Urothelium cell line (cell line): ENCODE measurements around the gene PEAR1.

ENCODE experiments used
- DNase-seq: peaks from one replicate; pipeline ENCODE4 v3.0.0; 2011; ENCODE audit warnings: low spot score, mixed read lengths
- FAIRE-seq: peaks from 2 replicates; lab custom pipeline; 2011; peaks lifted over from hg19 to GRCh38; lab: Jason Lieb, UNC

The PEAR1 gene

GRCh38 chr1:156933136-156933535 is 39.6 kb downstream of the PEAR1 start:
- FAIRE-seq (no peak), DNase-seq (no peak)

GRCh38 chr1:156935505-156936128 is 42.1 kb downstream of the PEAR1 start:
- FAIRE-seq = no peak

GRCh38 chr1:156936191-156936590 is 42.7 kb downstream of the PEAR1 start:
- DNase-seq = no peak
- no peak for FAIRE-seq

More at GRCh38 chr1:156935505-156936128, 42.1 kb downstream of the PEAR1 start:
- no peak for DNase-seq

DNA sequence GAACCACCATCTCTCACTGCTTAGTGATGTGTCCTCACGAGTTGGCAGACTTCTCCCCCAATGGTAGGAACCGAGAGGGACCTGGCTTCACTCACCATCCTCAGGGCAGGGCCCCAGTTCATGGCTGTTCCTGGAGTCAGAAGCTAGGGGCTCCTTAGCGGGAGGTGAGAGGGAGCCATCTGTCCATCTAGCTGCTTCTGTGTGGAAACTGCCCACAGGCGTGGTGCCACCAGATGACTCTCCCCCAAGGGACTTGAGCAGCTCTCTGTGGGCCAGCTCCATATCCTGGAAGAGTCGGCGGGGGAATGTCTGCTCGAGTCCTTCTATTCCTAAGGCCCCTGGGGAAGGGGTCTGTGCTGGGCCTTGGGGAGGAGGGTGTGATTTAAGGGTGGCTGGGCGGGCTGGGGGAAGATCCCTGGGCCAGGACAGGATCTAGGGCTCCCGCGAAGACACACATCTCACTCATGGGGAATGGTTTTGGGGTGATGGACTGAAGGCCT is 43.3 kb downstream of the PEAR1 start:
- FAIRE-seq (no peak), DNase-seq (no peak)

- FAIRE-seq (no peak), DNase-seq (no peak)
Observed at GRCh38 chr1:156937883-156938282, 44.4 kb downstream of the PEAR1 start.

GRCh38 chr1:156938813-156939212 is 45.3 kb downstream of the PEAR1 start:
- DNase-seq (no peak), FAIRE-seq (no peak)

DNA sequence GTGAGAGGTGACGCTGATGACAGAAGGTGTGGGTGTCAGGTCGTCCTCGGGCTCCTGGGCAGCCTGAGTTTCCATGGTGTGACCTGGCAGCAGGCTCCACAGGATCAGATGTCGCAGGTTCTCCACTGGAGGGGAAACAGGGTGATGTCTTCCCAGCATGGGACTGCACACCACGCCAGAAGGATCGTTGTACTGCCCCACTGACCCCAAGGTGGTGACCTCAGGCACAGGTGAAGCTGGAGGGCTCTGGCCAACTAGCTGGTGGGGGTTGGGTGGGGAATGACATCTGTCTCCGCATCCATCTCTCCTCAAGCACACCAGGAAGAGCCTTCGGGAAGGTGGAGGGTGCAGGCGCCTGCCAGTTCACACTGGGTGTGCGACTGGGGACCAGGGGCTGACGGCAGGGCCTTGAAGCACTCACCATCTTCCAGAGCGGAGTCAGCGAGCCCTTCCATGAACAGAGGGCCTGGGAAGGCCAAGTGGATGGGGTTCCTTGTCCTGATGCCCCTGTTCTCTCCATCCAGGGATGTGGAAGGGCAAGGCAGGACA is 46.3 kb downstream of the PEAR1 start:
- DNase-seq = no peak
- no peak for FAIRE-seq

GRCh38 chr1:156941675-156942074 is 48.2 kb downstream of the PEAR1 start:
- DNase-seq = no peak
- FAIRE-seq = no peak

- no peak for DNase-seq
- FAIRE-seq = no peak
Observed at GRCh38 chr1:156942176-156942575, 48.7 kb downstream of the PEAR1 start.

GRCh38 chr1:156942576-156942975 is 49.1 kb downstream of the PEAR1 start:
- DNase-seq (no peak), FAIRE-seq (no peak)

DNA sequence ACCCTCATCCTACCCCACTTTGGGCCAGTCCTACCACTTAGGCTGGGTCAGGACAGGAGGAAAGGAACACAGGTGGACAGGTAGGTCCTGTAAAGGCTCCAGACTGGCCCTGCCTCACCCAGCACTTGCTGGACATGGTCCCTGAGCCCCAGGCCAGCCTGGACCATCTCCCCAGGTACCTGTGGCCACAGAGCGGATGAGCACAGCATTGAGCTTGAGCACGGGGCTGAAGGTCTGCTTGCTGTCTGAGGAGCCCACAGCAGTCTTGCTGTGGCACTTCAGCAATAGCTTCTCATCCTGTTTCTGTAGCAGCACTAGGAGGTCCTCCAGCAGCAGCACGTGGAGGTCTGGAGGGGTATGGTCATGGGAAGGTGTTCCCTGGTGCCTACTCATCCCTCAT is 50.2 kb downstream of the PEAR1 start:
- DNase-seq = no peak
- FAIRE-seq = no peak

GRCh38 chr1:156944268-156944667 is 50.8 kb downstream of the PEAR1 start:
- DNase-seq (no peak), FAIRE-seq (no peak)

- no peak for FAIRE-seq
- no peak for DNase-seq
Observed at GRCh38 chr1:156944848-156945247, 51.3 kb downstream of the PEAR1 start.

DNA sequence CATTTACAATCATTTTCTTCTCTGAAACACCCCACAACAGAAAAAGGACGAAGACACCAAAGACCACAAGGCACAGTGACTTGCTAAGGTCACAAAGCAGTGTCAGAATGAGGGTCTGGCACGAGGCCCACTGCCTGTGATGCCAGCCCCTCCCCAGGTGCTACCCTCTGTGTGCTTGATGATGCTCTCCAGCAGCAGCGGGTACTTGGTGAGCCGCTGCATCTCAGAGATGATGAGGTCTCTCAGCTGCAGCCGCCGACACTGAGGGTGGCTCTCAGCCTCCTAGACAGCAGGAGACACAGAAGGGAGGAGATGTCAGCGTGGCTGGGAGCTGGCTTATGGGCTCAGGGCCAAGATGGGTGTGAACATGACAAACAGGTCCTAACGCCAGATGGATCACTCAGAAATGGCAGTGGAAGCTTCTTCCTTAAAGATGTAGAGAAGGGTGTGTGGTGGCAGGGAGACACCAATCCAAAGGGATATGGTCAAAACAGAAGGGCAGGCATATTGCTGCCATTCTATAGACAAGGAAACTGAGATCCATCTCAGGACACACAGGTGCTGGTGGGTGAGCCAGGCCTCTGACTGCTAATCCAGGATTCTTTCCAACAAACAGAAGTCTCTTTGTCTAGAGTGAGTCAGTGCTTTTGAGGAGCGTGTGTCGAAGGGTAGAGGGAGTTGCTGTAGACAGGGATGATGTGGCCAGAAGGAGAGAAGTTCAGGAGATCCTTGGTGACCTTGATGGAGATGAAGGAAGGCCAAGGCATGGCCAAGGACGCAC is 52.6 kb downstream of the PEAR1 start:
- FAIRE-seq (no peak), DNase-seq (peak; percentile 21)

DNA sequence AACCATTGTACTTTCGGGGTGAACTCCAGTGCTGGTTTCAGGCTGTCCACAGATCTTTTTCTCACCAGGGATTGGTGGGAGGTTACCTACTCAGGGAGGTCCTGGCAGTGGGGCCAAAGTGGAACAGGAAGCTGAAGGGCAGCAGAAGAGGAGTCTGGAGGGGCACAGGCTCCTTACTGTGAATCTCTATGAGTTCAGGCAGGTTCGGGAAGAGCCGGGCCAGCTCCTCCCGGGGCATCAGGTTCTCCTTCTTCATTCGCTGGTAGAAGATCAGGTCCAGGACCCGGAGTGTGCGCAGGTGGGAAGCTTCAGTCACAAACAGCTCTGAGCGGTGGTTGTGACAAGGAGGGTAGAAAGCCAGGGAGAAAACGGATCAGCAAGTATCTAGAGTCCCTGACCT is 53.6 kb downstream of the PEAR1 start:
- no peak for DNase-seq
- FAIRE-seq = no peak

GRCh38 chr1:156947818-156948525 is 54.5 kb downstream of the PEAR1 start:
- DNase-seq (no peak), FAIRE-seq (no peak)

- DNase-seq (no peak), FAIRE-seq (no peak)
Observed at GRCh38 chr1:156948708-156949107, 55.2 kb downstream of the PEAR1 start.

DNA sequence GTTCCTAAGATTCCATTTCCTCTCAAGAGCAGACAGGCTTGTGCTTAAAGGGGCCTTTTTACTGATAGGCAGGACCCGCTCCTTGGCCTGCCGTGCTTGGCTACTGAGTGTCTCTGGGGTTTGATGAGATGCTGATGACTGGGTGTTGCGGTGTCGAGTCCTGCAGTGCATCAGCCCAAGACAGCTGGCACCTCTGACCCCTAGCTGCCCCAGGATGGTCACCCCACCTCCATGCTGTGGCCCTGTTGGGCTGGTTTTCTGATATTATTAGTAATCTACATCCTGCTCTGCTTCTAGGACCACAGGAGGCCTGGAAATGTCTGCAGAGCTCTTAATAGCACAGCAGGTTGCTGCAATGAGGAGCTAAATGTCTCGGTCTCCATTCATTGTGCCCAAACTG is 55.6 kb downstream of the PEAR1 start:
- FAIRE-seq (no peak), DNase-seq (no peak)

DNA sequence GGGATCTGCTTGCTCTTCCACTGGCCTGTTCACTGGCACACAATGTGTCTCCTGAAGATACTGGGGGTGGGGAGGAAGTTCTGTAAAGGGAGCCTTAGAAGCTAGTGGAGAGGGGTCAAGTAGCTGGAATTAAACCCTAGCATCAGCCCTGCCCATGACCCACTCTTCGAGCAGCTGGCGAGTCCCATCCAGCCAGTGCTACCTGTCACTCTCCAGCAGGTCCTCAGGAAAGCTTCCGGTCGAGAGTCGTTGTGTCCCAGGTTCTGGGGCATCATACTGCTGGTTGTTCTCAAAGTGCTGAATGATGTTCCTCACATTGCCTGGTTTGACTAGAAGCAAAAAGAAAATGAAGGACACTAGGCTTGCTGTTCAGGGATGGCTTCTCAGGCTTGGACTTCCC is 57.9 kb downstream of the PEAR1 start:
- DNase-seq (no peak), FAIRE-seq (no peak)

GRCh38 chr1:156953571-156953970 is 60.1 kb downstream of the PEAR1 start:
- FAIRE-seq (no peak), DNase-seq (no peak)

GRCh38 chr1:156956333-156956732 is 62.8 kb downstream of the PEAR1 start:
- DNase-seq (no peak), FAIRE-seq (no peak)
